GM12801 (cell line): ENCODE results near the gene CACNA1D.

Experiments used
- CTCF ChIP-seq: IDR thresholded peaks from one replicate; pipeline ENCODE4 v1.5.1; 2011; ENCODE audit warnings: control low read depth; ENCODE audit not compliant: insufficient read length; ENCODE audit errors: extremely low read depth

The CACNA1D gene

GRCh38 chr3:53490459-53490968 lies 3.9 kb upstream of the CACNA1D start:
- no peak for TF ChIP-seq CTCF

- no peak for TF ChIP-seq CTCF
These were observed 3.1 kb upstream of the CACNA1D start for GRCh38 chr3:53491276-53491675.

- no peak for TF ChIP-seq CTCF
These were observed 832 bp upstream of the CACNA1D start for GRCh38 chr3:53493595-53493962.

GRCh38 chr3:53495146-53495519 lies 722 bp downstream of the CACNA1D start:
- no peak for TF ChIP-seq CTCF

- TF ChIP-seq CTCF: no peak
These were observed 1.3 kb downstream of the CACNA1D start for GRCh38 chr3:53495520-53496391.

GRCh38 chr3:53496392-53496670 lies 1.9 kb downstream of the CACNA1D start:
- no peak for TF ChIP-seq CTCF

- TF ChIP-seq CTCF: no peak
These were observed 2.6 kb downstream of the CACNA1D start for GRCh38 chr3:53496984-53497383.
